ENCODE results near the gene PLAAT2.

DNA sequence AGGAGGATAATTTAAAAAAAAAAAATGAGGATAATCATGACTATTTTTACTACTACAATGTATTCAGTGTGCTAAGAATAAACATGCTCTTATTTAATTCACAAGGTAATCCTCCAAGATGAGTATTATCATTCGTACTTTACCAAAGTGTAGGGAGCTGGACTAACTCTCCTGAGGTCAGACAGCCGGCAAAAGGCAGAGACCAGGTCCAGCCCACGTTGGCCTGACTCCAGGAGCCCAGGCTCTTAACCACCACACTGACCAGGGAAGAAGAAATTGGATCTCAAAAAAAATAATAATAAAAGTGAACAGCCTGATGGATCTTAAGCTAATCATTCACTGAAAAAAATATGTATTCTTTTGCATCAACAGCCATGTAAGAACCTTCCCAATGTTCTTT, 25.8 kb upstream of the PLAAT2 start:
- TF ChIP-seq, protein P1, sequence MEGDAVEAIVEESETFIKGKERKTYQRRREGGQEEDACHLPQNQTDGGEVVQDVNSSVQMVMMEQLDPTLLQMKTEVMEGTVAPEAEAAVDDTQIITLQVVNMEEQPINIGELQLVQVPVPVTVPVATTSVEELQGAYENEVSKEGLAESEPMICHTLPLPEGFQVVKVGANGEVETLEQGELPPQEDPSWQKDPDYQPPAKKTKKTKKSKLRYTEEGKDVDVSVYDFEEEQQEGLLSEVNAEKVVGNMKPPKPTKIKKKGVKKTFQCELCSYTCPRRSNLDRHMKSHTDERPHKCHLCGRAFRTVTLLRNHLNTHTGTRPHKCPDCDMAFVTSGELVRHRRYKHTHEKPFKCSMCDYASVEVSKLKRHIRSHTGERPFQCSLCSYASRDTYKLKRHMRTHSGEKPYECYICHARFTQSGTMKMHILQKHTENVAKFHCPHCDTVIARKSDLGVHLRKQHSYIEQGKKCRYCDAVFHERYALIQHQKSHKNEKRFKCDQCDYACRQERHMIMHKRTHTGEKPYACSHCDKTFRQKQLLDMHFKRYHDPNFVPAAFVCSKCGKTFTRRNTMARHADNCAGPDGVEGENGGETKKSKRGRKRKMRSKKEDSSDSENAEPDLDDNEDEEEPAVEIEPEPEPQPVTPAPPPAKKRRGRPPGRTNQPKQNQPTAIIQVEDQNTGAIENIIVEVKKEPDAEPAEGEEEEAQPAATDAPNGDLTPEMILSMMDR (IDR thresholded peaks at IDR 0.05 in 8 of 11, conservative IDR thresholded peaks at IDR 0.05 in 3 of 11) = no peak
- TF ChIP-seq POLR2AphosphoS5 (IDR thresholded peaks at IDR 0.05) (no peak), POLR2A (IDR thresholded peaks at IDR 0.05) (no peak)

Measured in spleen (tissue), 7 donors.